22Rv1 (cell line): ENCODE data around the gene SLC9A9.

Experiments
- ZFX ChIP-seq: fragments of 450-650 bp; IDR thresholded peaks from 2 replicates; pipeline ENCODE4 v1.6.1; 2017; ENCODE audit warnings: antibody characterized with exemption, borderline replicate concordance
- TF ChIP-seq, protein P1 (sequence below): fragments of 450-650 bp; IDR thresholded peaks from 2 replicates; pipeline ENCODE4 v1.5.1; 2017; ENCODE audit warnings: mild to moderate bottlenecking

DNA sequence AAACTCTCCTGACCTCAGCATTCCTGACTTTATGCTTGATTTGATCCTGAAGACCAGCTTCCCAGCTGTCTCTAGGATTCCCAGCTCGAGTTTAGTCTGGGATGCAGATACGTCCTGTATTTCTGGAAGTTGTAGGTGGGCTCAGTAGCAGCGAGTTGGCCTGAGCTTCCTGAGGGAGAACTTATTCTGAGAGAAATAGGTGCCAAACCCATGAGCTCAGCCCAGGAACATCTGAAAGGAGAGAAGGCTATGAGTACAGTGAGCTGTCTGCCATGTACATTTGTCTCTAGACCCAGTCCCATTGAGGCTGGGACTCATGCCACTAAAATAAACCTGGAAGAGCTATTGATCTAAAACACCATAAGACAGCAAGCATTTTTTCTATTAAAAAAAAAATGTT, 36.6 kb upstream of the SLC9A9 start:
- TF ChIP-seq, protein P1, sequence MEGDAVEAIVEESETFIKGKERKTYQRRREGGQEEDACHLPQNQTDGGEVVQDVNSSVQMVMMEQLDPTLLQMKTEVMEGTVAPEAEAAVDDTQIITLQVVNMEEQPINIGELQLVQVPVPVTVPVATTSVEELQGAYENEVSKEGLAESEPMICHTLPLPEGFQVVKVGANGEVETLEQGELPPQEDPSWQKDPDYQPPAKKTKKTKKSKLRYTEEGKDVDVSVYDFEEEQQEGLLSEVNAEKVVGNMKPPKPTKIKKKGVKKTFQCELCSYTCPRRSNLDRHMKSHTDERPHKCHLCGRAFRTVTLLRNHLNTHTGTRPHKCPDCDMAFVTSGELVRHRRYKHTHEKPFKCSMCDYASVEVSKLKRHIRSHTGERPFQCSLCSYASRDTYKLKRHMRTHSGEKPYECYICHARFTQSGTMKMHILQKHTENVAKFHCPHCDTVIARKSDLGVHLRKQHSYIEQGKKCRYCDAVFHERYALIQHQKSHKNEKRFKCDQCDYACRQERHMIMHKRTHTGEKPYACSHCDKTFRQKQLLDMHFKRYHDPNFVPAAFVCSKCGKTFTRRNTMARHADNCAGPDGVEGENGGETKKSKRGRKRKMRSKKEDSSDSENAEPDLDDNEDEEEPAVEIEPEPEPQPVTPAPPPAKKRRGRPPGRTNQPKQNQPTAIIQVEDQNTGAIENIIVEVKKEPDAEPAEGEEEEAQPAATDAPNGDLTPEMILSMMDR: no peak
- TF ChIP-seq ZFX: no peak
